DMS153 treated with DMSO at 0.1 percent for 48 hours (cell line): ENCODE data around the gene ABLIM3.
"Not testable (repeated sequence)": the region's sequence is repeated elsewhere in the genome, so short reads cannot be mapped to it uniquely, and the experiment has no call there.

Experiments
- DNase-seq: peaks from one replicate; lab custom pipeline; 2025; ENCODE audit not compliant: unreplicated experiment; lab: John Stamatoyannopoulos, UW

The ABLIM3 gene

GRCh38 chr5:149251546-149251945 lies 110.3 kb downstream of the ABLIM3 start:
- no peak for DNase-seq

GRCh38 chr5:149254506-149254905 lies 113.2 kb downstream of the ABLIM3 start:
- no peak for DNase-seq

- DNase-seq: no peak
Observed at GRCh38 chr5:149256451-149256850, 115.2 kb downstream of the ABLIM3 start.

GRCh38 chr5:149257131-149257530 lies 115.8 kb downstream of the ABLIM3 start:
- DNase-seq: no peak

- DNase-seq: no peak
Observed at GRCh38 chr5:149257889-149258705, 116.8 kb downstream of the ABLIM3 start.

GRCh38 chr5:149260761-149261160 lies 119.5 kb downstream of the ABLIM3 start:
- DNase-seq: no peak

- no peak for DNase-seq
Observed at GRCh38 chr5:149261246-149261645, 120.0 kb downstream of the ABLIM3 start.

GRCh38 chr5:149262315-149262714 lies 121.0 kb downstream of the ABLIM3 start:
- DNase-seq: no peak

GRCh38 chr5:149264439-149265067 lies 123.3 kb downstream of the ABLIM3 start:
- peak; percentile 22 for DNase-seq

- no peak for DNase-seq
Observed at GRCh38 chr5:149265068-149265465, 123.8 kb downstream of the ABLIM3 start.

GRCh38 chr5:149265597-149265996 lies 124.3 kb downstream of the ABLIM3 start:
- no peak for DNase-seq

GRCh38 chr5:149267241-149267973 lies 126.1 kb downstream of the ABLIM3 start:
- no peak for DNase-seq

GRCh38 chr5:149268928-149269557 lies 127.8 kb downstream of the ABLIM3 start:
- peak; percentile 2 for DNase-seq

GRCh38 chr5:149271195-149271715 lies 130.0 kb downstream of the ABLIM3 start:
- no peak for DNase-seq

- DNase-seq: no peak
Observed at GRCh38 chr5:149271716-149272563, 130.6 kb downstream of the ABLIM3 start, which contains the start of gene AFAP1L1. Gene AFAP1L1, plus strand, starts transcription at chr5:149271859. Its CDS starts 110 bp downstream, at chr5:149271969.

GRCh38 chr5:149272781-149273180 lies 131.5 kb downstream of the ABLIM3 start:
- DNase-seq: not testable (repeated sequence)

GRCh38 chr5:149273237-149273636 lies 131.9 kb downstream of the ABLIM3 start:
- DNase-seq: no peak

GRCh38 chr5:149273950-149274349 lies 132.7 kb downstream of the ABLIM3 start:
- no peak for DNase-seq

GRCh38 chr5:149274939-149275338 lies 133.6 kb downstream of the ABLIM3 start:
- DNase-seq: no peak

GRCh38 chr5:149277801-149278200 lies 136.5 kb downstream of the ABLIM3 start:
- no peak for DNase-seq
